ENCODE results near the gene IGLL5. TPM values are rescaled to one million over a fixed set of nuclear protein-coding genes. Genes with fewer than 3 reads are reported as not detected.

IGLL5 gene
- total RNA-seq, 1 donor from 2014 or later, result not detected

GRCh38 chr22:22914726-22915669 lies 27.4 kb downstream of the IGLL5 start:
- Histone ChIP-seq H3K36me3 (ENCODE audit: insufficient read depth, low read length) (no peaks in the 10 kb centered on the region), H3K4me2 (ENCODE audit: low read length) (no peak overlapping the region), H3K9me3 (ENCODE audit: insufficient read depth, low read depth, low read length) (no peaks in the 10 kb centered on the region), H4K20me1 (ENCODE audit: insufficient read depth, low read length) (no peaks in the 10 kb centered on the region), H3K27ac (ENCODE audit: low read depth, low read length) (no peak overlapping the region), H3K79me2 (ENCODE audit: insufficient read depth, low read length) (no peaks in the 10 kb centered on the region), H3K27me3 (ENCODE audit: insufficient read depth, low read length) (no peaks in the 10 kb centered on the region), H3K4me1 (ENCODE audit: insufficient read depth, low read length) (no peaks in the 10 kb centered on the region), H2AFZ (ENCODE audit: low read depth, low read length) (no peak overlapping the region), H3K4me3 (ENCODE audit: insufficient read depth, low read depth, low read length) (no peak overlapping the region), H3K9ac (ENCODE audit: low read length) (no peak overlapping the region)
- Mint-ChIP-seq H3K9me3 (ENCODE audit: unreplicated experiment) (peaks cover 3% of the 10 kb centered on the region), H3K27ac (ENCODE audit: unreplicated experiment) (no peak overlapping the region), H3K27me3 (ENCODE audit: low read depth, unreplicated experiment) (peaks cover 66% of the 10 kb centered on the region), H3K36me3 (ENCODE audit: low read depth, unreplicated experiment) (no peaks in the 10 kb centered on the region), H3K4me1 (ENCODE audit: low read depth, unreplicated experiment) (no peaks in the 10 kb centered on the region), H3K4me3 (ENCODE audit: unreplicated experiment) (no peak overlapping the region)
- no peak for TF ChIP-seq CTCF (IDR thresholded peaks at IDR 0.05; ENCODE audit: insufficient read depth, low read depth, low read length)
- TF ChIP-seq EZH2 (IDR thresholded peaks at IDR 0.05; ENCODE audit: insufficient read depth, low read length), result no peak
- DNase-seq (ENCODE audit: low read depth) (no peak), FAIRE-seq (no peak)

- H3K9ac ChIP-seq (ENCODE audit: low read length), result no peak overlapping the region
- H3K4me1 Mint-ChIP-seq (ENCODE audit: low read depth, unreplicated experiment), result no peaks in the 10 kb centered on the region
- no peaks in the 10 kb centered on the region for H3K36me3 Mint-ChIP-seq (ENCODE audit: low read depth, unreplicated experiment)
- H3K4me1 ChIP-seq (ENCODE audit: insufficient read depth, low read length), result no peaks in the 10 kb centered on the region
- peaks cover 68% of the 10 kb centered on the region for H3K27me3 Mint-ChIP-seq (ENCODE audit: low read depth, unreplicated experiment)
- no peak overlapping the region for H3K27ac ChIP-seq (ENCODE audit: low read depth, low read length)
- TF ChIP-seq CTCF (IDR thresholded peaks at IDR 0.05; ENCODE audit: insufficient read depth, low read depth, low read length) (no peak), EZH2 (IDR thresholded peaks at IDR 0.05; ENCODE audit: insufficient read depth, low read length) (no peak)
- peaks cover 1% of the 10 kb centered on the region for H3K9me3 Mint-ChIP-seq (ENCODE audit: unreplicated experiment)
- no peak overlapping the region for H3K4me3 Mint-ChIP-seq (ENCODE audit: unreplicated experiment)
- no peak overlapping the region for H3K4me3 ChIP-seq (ENCODE audit: insufficient read depth, low read depth, low read length)
- no peaks in the 10 kb centered on the region for H3K9me3 ChIP-seq (ENCODE audit: insufficient read depth, low read depth, low read length)
- H3K27ac Mint-ChIP-seq (ENCODE audit: unreplicated experiment), result no peak overlapping the region
- no peaks in the 10 kb centered on the region for H3K79me2 ChIP-seq (ENCODE audit: insufficient read depth, low read length)
- H4K20me1 ChIP-seq (ENCODE audit: insufficient read depth, low read length), result no peaks in the 10 kb centered on the region
- no peaks in the 10 kb centered on the region for H3K36me3 ChIP-seq (ENCODE audit: insufficient read depth, low read length)
- no peak overlapping the region for H2AFZ ChIP-seq (ENCODE audit: low read depth, low read length)
- DNase-seq (ENCODE audit: low read depth) (no peak), FAIRE-seq (no peak)
- no peaks in the 10 kb centered on the region for H3K27me3 ChIP-seq (ENCODE audit: insufficient read depth, low read length)
- H3K4me2 ChIP-seq (ENCODE audit: low read length), result no peak overlapping the region
Measured at GRCh38 chr22:22915670-22916035, 28.0 kb downstream of the IGLL5 start.
